HEK293 (cell line): ENCODE measurements around the gene DPM2.

Experiments
- CTCF ChIP-seq: fragments of 450-650 bp; formaldehyde crosslinking; IDR thresholded peaks from 2 replicates; pipeline ENCODE4 v1.5.1; 2016; ENCODE audit warnings: missing biosample characterization, missing genetic modification characterization
- HIC1 ChIP-seq: fragments of 450-650 bp; formaldehyde crosslinking; IDR thresholded peaks from 2 replicates; pipeline ENCODE4 v1.5.1; 2016; ENCODE audit warnings: missing biosample characterization, missing genetic modification characterization
- MZF1 ChIP-seq: fragments of 450-650 bp; formaldehyde crosslinking; IDR thresholded peaks from 2 replicates; pipeline ENCODE4 v1.5.1; 2017; ENCODE audit warnings: missing biosample characterization, missing genetic modification characterization, borderline replicate concordance
- PATZ1 ChIP-seq: fragments of 450-650 bp; formaldehyde crosslinking; IDR thresholded peaks from 2 replicates; pipeline ENCODE4 v1.5.1; 2016; ENCODE audit warnings: missing biosample characterization, missing genetic modification characterization
- PBX3 ChIP-seq: sonication (generic); formaldehyde crosslinking; IDR thresholded peaks from 2 replicates; pipeline ENCODE4 v1.8.1; 2022; ENCODE audit warnings: mild to moderate bottlenecking, moderate library complexity, missing genetic modification reagents
- PRDM2 ChIP-seq: fragments of 450-650 bp; formaldehyde crosslinking; IDR thresholded peaks from 2 replicates; pipeline ENCODE4 v1.5.1; 2016; ENCODE audit warnings: missing biosample characterization, missing genetic modification characterization, borderline replicate concordance
- PRDM6 ChIP-seq: fragments of 450-650 bp; formaldehyde crosslinking; IDR thresholded peaks from 2 replicates; pipeline ENCODE4 v1.5.1; 2017; ENCODE audit warnings: missing biosample characterization, missing genetic modification characterization
- REPIN1 ChIP-seq: fragments of 450-650 bp; formaldehyde crosslinking; IDR thresholded peaks from 2 replicates; pipeline ENCODE4 v1.5.1; 2017; ENCODE audit warnings: missing biosample characterization, missing genetic modification characterization, low read depth
- REST ChIP-seq: fragments of 450-650 bp; formaldehyde crosslinking; IDR thresholded peaks from 2 replicates; pipeline ENCODE4 v1.5.1; 2016; ENCODE audit warnings: missing biosample characterization, missing genetic modification characterization
- SP3 ChIP-seq: fragments of 450-650 bp; formaldehyde crosslinking; IDR thresholded peaks from 2 replicates; pipeline ENCODE4 v1.5.1; 2016; ENCODE audit warnings: missing biosample characterization, missing genetic modification characterization
- TCF7L2 ChIP-seq: IDR thresholded peaks from 2 replicates; pipeline ENCODE4 v1.6.1; 2011; ENCODE audit warnings: low read depth, mild to moderate bottlenecking, inconsistent platforms, low read length, moderate library complexity, borderline replicate concordance
- YY1 ChIP-seq: fragments of 450-650 bp; formaldehyde crosslinking; IDR thresholded peaks from 2 replicates; pipeline ENCODE4 v1.5.1; 2018; ENCODE audit warnings: missing biosample characterization, missing genetic modification characterization
- ZBTB49 ChIP-seq: fragments of 450-650 bp; formaldehyde crosslinking; IDR thresholded peaks from 2 replicates; pipeline ENCODE4 v1.5.1; 2016; ENCODE audit warnings: missing biosample characterization, missing genetic modification characterization, low read depth
- ZNF362 ChIP-seq: fragments of 450-650 bp; formaldehyde crosslinking; IDR thresholded peaks from 2 replicates; pipeline ENCODE4 v1.5.1; 2016; ENCODE audit warnings: missing biosample characterization, missing genetic modification characterization

- no peak for TF ChIP-seq TCF7L2
- TF ChIP-seq MZF1 (tag by site-specific recombination) = no peak
- TF ChIP-seq CTCF (tag by site-specific recombination) = peak; percentile 22; the same call in 1 of the 2 replicates
- TF ChIP-seq ZNF362 = no peak
- TF ChIP-seq ZBTB49 (tag by site-specific recombination) = no peak
- no peak for TF ChIP-seq REPIN1
- TF ChIP-seq HIC1 (tag by site-specific recombination) = no peak
- no peak for TF ChIP-seq PBX3 (CRISPR knock-in tag)
- no peak for TF ChIP-seq PRDM2 (tag by site-specific recombination)
- no peak for TF ChIP-seq PATZ1 (tag by site-specific recombination)
- no peak for TF ChIP-seq REST (tag by site-specific recombination)
- no peak for TF ChIP-seq SP3 (tag by site-specific recombination)
- TF ChIP-seq PRDM6 = no peak
- TF ChIP-seq YY1 (tag by site-specific recombination) = no peak
These were observed 26.9 kb downstream of the DPM2 start for GRCh38 chr9:127910613-127911205.
